Activated T-cell treated with anti-CD3 and anti-CD28 coated beads, Interleukin-2, amount 50 U/mL, for 48 hours (primary cell): ENCODE data around the gene SLC25A42.
"Not testable (repeated sequence)": the region's sequence is repeated elsewhere in the genome, so short reads cannot be mapped to it uniquely, and the experiment has no call there.

Experiments used
- DNase-seq, 2 experiments: peaks; one replicate each; pipeline ENCODE4 v3.0.0-alpha.2; 2020

The SLC25A42 gene

GRCh38 chr19:19063183-19064097, at the start of gene SLC25A42:
SLC25A42 (plus strand) TSS chr19:19063994; CDS start chr19:19096125, 32,131 bp downstream.
- DNase-seq: peak; percentile 99

GRCh38 chr19:19021115-19021514, 42.7 kb upstream of the SLC25A42 start:
- no peak for DNase-seq

DNA sequence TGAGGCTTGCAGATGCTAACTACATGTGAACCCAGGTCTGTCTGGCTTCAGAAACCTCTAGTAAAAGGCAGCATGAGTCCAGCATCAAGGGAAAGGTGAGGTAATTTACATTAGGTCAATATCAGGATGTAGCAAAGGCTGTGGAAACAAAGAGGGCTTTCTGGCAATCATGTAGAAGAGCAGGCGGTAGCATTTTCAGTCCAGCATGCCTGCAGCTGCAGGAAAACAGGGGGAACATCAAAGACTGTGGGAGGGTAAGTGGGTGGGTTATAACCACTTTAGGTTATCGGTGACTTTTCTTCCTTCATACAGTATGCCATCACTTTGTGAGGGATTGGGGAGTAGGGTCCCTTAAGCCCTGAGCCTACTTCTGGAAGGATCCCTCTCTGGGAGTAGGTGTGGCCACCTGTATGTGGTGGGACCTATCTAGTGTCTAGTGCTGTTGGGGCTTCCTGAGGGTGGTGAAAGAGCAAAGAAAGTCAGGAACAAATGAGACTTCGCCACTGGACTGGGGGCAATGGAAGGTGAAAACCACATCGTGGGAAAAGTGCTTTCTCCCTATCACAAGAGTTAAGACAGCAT, 41.3 kb upstream of the SLC25A42 start:
- no peak for DNase-seq

DNA sequence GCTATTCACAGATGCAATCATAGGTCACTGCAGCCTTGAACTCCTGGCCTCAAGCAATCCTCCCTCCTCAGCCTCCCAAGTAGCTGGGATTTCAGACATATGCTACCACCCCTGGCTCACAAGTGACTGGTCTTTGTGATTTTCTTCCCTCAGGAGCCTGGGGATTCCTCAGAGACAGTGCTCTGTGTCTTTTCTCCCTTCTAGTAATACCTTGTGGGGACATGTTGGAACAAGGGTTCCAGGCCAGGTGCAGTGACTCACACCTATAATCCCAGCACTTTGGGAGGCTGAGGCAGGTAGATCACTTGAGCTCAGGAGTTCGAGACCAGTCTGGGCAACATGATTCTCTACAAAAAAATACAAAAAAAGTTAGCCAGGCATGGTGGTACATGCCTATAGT, 40.4 kb upstream of the SLC25A42 start:
- not testable (repeated sequence) for DNase-seq

DNA sequence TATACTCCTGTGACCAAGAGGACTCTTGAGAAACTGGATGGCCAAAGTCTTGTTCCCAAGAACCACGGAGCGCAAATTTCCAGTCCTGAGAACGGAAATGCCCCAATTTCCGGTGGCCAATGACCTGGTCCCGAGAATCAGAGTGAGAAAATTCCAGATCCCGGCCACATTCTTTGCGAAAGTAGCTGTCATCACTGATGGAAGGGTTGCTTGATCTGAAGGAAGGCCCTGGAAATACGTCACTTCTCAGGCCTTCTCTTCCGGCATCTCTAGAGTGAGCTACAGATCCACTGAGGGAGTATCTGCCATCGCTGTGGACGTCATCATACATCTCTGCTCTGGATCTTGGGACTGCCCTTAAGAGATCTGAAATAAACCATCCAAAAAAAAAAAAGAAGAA, 37.9 kb upstream of the SLC25A42 start:
- DNase-seq: no peak

GRCh38 chr19:19026299-19026971, 37.4 kb upstream of the SLC25A42 start:
- DNase-seq: no peak

DNA sequence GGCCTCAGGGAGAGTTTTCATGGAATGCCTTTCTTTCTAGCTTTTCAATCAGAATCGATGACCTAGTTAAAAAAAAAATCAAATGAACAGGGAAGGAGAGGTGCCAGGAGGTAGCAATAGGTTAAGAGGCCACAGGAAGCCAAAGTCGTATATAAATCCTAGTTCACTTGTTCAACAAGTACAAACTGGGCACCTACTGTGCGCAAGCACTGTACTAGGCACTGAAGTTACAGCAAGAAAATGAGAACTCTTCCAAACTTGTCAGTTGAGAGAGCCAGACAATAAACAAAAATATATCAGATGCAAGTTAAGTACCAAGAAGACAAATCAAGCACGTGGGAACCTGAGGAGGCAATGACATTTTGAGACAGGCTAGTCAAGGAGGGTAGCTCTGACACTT, 36.6 kb upstream of the SLC25A42 start:
- DNase-seq: no peak

- no peak for DNase-seq
Measured at GRCh38 chr19:19028526-19028925, 35.3 kb upstream of the SLC25A42 start.

DNA sequence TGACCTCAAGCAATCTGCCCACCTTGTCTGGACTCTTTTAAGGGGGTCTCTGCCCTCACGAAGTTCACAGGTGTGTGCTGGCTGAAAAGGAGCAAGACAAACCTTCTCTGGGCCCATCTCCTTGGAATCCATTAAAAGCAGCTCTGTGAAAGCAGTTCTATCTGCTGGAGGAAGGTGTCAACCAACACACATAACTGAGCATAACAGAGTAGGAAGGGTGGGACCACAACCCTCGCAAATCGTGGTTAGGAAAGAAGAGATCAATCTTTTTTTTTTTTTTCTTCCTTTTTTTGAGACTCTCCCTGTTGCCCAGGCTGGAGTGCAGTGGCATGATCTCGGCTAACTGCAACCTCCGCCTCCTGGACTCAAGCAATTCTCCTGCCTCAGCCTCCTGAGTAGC, 31.9 kb upstream of the SLC25A42 start:
- no peak for DNase-seq

DNA sequence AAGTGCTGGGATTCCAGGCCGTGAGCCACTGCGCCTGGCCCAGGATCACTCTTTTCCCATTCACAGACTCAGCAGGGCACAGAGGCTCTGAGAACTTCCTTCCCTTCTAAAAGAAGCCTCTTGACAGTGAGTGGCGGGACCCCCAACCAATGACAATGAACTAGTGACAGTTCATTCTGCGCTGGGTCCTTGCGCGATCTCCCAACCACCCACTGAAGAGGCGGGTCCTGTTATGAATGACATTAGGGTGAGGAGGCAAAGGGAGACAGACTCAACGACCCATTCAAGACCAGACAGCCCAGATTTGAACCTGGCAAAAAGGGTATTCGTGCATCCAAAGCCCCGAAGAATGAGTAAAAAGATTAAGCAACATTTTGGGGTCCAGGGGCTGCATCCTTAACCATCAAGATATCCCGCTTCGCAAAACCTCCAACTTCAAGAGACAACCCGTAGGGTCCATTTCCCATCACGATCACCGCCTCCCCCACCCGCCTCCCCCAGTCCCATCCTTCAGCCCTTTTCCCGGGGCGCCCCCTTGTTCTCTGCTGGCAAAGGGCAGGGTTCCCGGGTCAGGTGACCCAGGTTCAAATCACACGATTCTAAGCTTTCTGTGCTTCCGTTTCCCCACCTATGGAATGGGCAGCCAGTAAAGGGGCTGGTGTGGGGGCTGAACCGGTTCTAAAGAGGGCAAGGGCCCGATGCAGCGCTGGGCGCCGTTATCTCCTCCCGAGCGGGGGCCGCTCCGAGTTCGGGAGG, 31.2 kb upstream of the SLC25A42 start:
- peak; percentile 90 to 94 for DNase-seq

DNA sequence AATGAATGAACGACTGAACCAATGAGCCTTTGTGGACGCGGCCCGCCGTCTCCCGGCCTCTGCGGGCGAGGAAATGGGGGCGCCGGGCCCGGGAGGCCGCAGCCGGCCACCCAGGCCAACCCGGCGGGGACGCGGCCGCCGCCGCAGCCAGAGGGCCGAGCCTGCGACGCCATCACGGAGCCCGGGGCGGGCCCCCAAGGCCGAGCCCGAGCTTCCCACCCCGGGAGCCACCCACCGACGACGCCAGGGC, 30.7 kb upstream of the SLC25A42 start:
- no peak for DNase-seq

GRCh38 chr19:19033426-19034203, 30.2 kb upstream of the SLC25A42 start, which contains the start of the genes ARMC6 and SUGP2:
ARMC6 (plus strand) TSS chr19:19033603; CDS start chr19:19034210, 607 bp downstream.
SUGP2 (minus strand) TSS chr19:19033517; CDS start chr19:19031071, 2,446 bp downstream.
- DNase-seq: peak; percentile 94

GRCh38 chr19:19034204-19034624, 29.6 kb upstream of the SLC25A42 start:
- DNase-seq: peak; percentile 80 to 82

GRCh38 chr19:19039901-19040300, 23.9 kb upstream of the SLC25A42 start:
- DNase-seq: no peak

GRCh38 chr19:19040417-19040816, 23.4 kb upstream of the SLC25A42 start:
- no peak for DNase-seq

DNA sequence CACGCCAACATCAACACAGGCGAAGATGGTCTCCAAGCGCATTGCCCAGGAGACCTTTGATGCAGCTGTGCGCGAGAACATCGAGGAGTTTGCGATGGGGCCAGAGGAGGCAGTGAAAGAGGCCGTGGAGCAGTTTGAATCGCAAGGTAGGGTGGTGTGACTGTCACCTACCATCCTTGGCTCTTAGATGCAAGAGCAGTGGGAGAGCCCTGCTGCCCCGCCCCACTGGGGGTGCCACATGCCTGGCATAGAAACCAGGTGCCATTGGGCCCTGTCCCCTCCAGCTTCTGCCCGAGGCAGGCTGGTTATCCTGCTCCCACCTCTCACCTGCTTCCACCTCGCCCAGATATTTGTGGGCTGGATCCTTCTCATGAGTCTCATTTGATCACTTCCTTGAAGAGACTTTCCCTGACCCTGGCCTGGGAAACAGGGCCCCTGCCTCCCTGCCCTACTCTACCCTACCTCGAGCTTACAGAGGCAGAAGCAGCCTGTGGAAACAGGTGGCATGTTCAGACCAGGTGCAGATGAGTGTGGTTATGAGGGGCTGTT, 21.0 kb upstream of the SLC25A42 start:
- no peak for DNase-seq

GRCh38 chr19:19043481-19043880, 20.3 kb upstream of the SLC25A42 start:
- DNase-seq: no peak

- DNase-seq: no peak
Measured at GRCh38 chr19:19043881-19044280, 19.9 kb upstream of the SLC25A42 start.

DNA sequence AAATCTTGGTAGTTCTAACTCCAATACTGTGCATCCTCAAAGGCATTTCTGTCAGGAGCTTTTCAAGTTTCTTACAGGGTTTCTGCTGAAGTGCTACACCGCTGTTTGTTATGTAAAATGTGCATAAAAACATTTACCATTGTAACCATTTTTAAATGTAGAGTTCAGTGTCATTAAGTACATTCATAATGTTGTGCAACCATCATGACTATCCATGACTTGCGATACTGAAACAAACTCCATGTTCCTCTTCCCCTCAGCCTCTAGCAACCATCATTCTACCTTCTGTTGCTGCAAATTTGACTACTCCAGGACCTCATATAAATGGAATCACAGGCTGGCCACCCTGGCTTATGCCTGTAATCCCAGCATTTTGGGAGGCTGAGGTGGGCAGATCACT, 14.4 kb upstream of the SLC25A42 start:
- no peak for DNase-seq

GRCh38 chr19:19050104-19050503, 13.7 kb upstream of the SLC25A42 start:
- no peak for DNase-seq

GRCh38 chr19:19050731-19051130, 13.1 kb upstream of the SLC25A42 start:
- no peak for DNase-seq
